ENCODE data around the gene HSPA1A.

- TF ChIP-seq CTCF (IDR thresholded peaks at IDR 0.05; ENCODE audit: low read depth, low read length, poor library complexity, severe bottlenecking) (peak; percentile 56), EZH2phosphoT487 (IDR thresholded peaks at IDR 0.05; ENCODE audit: borderline replicate concordance, low read length) (no peak)
Observed at GRCh38 chr6:31829633-31830283, 14.4 kb downstream of the HSPA1A start.

Data from DOHH2 (cell line).